HG02840 (cell line): ENCODE data around the gene ARHGAP26.

ENCODE experiments used
- ATAC-seq: cut with Tn5 transposase; IDR thresholded peaks from one replicate; pipeline ENCODE4 v1.9.1; 2021; ENCODE audit warnings: mild to moderate bottlenecking, moderate library complexity, moderate number of reproducible peaks; ENCODE audit not compliant: unreplicated experiment, low FRiP score

ARHGAP26 gene

DNA sequence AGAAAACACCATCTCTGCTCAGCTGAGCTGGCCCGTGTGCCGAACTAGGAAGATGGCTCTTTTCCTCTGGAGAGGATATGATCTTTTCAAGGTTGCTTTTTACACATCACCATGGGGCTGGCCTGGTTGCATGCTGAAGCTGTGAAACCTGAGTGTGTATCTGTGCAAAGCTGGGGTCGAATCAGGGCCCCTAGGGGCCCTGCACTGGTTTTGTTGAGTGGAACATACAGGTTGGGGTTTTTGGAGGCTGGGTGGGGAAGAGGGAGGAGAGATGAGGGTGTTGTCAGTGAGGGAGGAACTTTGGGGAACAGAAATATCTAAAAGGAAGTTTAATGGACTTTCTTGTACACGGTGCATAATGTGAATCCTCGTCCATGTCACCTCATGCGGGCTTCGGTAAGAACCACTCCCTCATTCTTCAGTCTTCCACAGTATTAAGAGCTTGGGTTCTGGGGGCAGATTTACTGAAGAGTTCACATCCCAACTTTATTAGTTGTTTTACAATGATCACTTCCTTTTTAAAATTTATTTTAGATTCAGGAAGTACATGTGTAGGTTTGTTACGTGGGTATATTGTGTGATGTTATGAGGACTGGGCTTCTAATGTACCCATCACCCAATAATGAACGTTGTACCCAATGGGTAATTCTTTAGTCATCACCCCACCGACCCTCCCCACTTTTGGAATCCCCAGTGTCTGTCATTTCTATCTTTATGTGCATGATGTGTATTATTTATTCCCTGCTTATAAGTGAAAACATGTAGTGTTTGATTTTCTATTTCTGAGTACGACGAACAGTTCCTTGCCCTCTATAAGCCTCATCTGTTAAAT lies 395.1 kb downstream of the ARHGAP26 start:
- no peak for ATAC-seq

DNA sequence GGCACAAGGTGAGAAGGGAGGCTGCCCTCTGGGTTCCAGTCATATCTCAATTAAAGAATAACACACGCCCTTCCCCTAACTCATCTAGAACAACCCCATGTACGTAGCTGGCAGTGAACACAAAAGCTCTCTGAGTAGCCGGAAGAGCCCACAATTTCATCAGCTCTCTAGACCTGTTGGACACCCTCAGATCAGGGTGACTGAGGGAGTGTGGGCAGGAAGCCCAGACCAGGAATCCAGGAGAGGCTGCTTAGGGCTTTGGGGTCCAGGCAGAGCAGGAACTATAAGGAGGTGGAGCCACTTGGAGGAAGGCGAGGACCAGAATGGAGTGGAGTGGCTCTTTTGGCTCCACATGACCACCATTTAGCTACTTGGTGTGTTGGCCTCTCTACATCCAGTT lies 395.9 kb downstream of the ARHGAP26 start:
- no peak for ATAC-seq

DNA sequence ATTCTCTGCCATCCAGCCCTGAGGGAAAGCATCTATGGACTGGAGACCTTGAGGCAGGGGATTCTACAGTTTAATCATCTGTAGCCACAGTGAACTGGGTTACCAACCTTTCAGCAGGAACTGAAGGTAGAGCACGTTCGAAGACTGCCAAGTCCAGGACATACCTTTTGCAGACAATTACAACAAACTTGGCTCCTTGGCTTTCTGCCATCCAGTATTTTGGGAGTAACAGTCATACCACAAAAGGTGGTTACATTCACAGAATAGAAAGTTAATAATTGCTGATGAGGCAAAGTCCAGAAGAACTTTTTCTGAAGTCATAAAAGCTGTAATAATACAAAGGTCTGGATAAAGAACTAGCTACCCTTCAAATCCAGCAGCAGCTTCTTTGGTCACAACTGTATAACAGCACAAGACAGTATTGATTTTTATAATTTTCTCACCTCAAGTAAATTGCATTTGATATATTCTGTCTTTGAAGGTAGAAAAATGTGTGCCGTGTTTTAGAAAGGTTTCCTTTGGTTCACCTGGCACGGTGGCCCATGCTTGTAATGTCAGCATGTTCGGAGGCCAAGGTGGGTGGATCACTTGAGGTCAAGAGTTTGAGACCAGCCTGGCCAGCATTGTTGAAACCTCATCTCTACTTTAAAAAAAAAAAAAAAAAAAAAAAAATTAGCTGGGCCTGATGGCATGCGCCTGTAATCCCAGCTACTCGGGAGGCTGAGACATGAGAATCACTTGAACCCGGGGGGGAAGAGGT lies 396.7 kb downstream of the ARHGAP26 start:
- no peak for ATAC-seq

DNA sequence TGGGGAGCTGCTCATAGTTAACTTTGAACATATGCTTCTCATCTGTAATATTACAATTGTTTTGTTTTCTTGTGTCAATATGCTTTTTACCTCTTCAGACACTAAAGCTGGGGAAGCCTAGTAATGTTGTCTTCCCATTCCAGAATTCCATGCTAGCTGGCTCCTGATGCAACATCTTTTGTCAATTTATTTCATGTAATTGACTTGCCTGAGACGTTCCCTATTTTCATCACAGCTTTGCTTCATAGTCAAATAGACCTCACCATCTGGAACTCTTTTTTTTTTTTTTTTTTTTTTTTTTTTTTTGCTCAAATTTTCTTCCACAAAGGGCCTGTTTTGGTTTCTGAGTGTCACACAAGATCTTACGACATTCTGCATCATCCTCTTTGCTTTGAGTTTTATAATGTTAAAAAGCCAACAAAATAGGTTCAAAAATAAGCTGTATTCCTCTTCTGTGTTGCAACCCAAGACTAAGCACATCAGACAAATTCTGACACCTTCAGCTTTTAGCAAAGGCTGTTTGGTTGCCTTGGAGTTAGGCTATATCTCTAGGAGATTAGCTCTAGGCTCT lies 398.1 kb downstream of the ARHGAP26 start:
- ATAC-seq = no peak

DNA sequence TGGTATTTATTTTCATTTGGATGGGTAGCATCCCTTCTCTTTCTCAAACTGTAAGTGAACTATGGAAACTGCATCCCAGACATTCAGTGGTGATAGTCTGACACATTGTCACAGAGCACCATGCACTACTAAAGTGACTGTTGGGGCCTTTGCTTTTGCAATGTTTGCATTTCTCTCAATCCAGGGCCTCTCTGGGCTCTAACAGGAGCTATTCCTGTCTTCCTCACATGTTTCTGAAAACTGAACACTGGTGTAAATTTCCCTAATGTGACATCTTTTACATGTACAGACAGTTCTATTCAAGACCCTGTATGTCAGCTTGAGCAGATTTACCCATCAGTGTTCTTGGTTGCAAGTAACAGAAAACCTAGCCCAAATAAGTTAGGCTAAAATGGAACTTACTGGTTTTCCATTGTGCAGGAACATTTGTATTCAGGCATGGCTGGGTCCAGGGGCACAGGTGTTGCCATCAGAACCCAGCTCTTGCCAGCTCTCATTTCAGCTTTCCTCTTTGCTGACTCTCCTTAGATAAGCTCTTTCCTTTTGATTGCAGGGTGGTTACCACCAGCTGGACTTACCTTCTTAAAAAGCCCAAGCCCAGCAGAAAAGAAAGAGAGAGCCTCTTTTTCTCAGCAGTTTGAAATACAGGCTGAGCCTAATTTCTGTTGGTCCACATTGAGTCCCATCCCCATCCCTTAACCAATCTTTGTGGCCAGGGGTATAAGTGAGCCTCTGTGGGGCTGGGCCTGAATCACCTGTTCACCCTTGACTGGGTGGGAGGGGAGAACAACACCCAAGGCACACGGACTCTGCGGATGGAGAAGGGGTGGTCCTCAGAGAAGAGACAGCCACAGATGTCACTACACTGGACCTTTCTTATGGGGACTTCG lies 399.0 kb downstream of the ARHGAP26 start:
- no peak for ATAC-seq

DNA sequence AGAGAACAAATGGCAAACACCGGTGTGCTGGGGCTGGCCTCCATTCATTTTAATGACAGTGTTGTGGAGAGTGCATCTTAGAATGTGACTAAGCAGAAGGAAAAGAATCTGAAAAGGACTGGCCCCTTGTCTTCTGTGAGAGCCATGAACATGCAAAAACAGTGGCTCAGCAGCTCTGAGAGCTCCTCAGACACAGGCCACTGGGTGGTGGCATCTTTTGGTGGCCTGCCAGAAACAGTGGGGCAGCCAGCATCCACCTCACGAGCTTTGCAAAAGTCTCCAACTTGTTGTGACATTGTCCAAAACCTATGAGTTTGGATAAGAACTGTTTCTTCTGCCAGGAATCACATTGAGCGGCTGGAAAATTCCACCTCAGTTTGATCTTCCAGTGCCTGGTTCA lies 399.9 kb downstream of the ARHGAP26 start:
- ATAC-seq = no peak

DNA sequence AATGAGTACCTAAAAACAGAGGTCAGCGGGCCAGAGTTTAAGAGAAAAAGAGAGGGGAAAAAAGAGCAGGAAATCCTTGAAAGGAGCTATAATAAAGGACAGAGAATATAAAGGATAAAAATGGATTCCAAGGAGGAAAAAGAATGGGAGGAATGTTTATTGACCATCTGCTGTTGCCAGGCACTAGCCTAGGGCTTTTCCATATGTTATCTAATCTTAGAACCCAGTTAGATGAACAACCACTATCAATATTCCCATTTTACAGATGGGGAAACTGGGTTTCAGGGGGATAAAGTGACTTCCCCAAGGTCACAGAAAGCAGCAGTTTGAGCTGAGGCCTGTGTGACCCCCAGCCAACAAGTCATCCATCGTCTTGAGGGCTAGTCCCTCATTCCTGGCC lies 400.8 kb downstream of the ARHGAP26 start:
- ATAC-seq = no peak

DNA sequence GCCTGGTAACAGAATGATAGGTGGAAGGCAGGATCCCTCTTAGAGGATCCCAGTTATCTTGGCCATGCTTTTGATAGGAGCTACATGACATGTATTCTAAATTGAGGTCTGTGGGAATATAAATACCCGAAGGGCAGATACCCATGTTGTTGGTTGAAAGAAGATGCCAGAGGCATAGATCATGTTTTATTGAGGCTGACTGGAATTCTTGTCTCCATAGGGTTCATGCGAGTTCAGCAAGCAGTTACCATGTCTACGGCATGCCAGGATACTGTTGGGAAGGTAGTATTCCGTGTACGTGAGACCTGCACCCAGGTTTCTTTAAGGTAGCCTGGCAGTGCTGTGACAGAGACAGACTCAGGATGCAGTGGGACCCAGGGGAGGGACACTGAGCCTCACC lies 402.6 kb downstream of the ARHGAP26 start:
- no peak for ATAC-seq

DNA sequence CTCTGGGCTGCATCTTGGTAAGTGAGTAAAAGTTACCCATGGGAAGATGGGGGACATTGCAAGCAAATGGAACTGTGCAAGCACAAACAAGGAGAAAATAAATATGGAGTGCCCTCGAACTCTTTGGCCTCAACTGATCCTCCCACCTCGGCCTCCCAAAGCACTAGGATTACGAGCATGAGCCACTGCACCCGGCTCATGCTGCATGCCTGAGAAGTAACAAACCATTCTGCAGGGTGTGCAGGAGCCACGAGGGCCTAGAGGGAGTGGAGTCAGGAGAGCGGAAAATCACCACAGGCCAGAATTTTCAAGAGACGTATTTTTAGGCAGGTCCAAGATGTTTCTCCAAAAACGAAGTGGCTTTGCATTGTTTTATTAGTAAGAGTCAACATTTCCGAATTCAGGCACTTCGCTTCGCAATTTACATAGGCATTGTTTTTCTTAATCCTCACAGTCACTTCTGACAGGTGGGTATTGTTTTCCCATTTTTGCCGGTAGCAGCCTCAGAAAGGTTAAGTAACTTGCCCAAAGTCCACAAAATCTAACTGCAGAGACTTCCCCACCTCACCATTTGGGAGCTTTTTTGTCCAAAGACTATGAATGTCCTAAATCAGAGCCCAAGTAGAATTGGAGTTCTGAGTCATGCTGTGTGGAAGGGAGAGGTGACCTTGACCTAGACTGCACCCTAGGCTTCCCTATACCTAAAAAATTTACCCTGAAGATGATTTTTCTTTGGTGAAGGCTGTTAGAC lies 403.1 kb downstream of the ARHGAP26 start:
- ATAC-seq = no peak

DNA sequence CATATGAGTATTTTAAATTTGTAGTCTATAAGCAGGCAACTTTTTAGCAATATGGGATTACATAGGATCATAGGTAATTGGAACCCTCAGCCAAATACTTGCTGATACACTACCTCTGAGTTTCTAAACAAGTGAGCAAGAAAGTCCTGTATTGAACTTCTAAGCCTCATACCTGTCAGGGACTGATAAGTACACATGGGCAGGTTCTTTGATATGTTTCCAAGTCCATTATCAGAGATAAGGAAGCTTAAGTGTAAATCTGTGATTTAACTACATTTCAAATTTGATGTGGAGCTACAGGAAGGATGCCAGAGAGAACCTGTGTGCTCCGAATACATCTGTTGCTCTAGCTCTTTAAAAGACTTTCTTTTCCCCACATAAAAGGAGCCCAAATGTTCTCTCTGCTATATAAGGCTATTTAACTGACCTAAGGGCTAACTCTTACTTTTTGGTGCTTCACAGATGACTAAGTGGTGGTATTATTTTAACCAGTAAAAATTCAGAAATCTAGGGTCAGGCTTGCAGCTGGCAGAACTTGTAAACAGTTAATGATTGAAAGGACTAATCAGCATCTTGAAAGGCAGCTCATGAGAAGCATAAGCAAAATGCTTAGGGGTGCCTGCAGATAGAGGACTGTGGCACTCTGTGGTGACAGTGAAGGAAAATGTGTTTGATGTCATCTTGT lies 404.7 kb downstream of the ARHGAP26 start:
- ATAC-seq = peak; percentile 90

DNA sequence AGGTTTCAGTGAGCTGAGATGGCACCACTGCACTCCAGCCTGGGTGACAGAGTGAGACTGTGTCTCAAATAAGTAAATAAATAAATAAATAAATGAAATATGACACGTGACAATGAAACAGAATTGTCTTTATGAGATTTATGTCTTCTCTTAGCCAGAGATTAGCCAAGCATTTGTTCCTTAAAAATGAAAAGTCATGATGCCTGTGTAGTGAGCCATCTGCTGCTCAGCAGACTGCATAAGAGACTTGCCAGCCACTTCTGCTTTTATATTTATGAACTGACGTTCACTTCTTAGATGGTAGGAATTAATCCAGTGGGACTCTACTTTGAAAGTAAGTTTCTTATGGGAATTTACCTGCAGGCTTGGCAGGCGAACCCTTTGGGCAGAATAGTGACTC lies 405.9 kb downstream of the ARHGAP26 start:
- no peak for ATAC-seq

DNA sequence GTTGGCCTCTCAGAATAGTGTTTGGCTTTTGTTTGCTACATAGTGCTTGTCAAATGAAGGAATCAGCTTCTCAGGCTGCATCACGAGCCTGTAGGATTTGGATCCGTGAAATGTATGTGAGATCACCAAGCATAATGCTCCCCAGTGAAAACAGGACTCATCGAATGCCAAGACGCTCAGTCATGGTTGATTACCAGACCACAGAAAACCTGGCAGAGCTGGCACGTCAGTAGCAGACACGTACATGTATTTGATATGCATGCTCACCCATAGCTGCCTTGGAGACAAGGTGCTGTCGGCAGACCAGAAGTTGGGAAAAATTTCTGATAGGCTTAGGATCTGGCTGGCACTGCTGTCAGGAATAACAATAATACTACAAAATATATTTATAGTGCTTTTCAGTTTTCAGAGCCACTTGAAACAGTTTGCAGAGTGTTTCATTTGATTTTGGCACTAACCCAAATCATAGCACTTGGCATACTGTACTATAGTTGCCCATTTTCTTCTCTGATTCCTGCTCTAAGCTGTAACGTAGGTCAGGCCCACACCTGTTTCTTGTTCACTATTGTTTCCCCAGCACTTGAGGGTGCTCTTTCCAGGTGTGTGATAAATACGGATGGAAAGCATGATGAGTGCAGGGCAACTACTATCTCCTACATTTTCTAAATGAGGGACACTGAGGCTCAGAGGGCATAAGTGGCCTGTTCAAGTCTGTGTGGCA lies 407.2 kb downstream of the ARHGAP26 start:
- ATAC-seq = no peak

DNA sequence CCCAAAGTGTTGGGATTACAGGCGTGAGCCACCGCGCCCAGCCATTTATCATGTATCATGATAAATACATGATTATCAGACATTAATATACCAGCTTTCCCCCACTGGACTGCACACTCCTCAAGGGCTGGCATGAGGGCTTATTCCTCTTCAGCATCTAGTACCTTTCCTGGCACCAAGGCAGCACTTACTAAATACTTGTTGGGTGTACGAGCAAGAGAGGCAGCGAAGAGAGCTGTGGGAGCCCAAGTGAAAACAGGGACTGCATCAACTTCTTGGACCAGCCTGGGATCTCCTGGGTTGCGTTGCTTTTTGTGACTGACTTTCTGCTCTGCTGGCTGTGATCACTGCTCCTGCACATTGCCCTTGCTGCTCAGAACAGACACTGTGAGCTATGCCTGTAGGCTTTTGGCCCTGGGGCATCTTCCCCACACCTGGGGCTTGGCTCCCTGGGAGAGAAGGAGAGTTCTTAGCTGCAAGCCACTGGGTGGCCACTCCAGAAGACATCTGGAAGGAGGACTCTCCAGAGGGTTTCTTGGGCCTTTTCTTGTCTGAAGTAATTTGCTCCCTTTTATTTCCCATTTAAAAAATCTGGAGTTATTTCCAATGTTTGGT lies 409.1 kb downstream of the ARHGAP26 start:
- no peak for ATAC-seq

DNA sequence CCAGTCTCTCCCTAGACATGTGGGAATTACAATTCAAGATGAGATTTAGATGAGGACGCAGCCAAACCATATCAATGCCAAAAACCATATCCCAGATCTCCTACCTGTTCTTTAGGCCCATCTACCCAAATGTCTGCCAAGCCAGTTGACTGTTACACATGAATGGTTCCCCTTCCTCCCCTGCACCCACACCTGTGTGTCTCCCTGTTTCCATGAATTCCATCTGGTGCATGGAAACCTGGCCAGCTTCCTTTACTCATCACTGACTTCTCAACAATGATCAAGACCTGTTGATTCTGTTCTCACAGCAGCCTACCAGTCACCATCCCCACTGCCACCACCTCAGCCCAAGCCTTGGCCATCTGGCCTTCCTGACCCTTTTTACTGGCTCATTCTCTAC lies 410.6 kb downstream of the ARHGAP26 start:
- no peak for ATAC-seq

DNA sequence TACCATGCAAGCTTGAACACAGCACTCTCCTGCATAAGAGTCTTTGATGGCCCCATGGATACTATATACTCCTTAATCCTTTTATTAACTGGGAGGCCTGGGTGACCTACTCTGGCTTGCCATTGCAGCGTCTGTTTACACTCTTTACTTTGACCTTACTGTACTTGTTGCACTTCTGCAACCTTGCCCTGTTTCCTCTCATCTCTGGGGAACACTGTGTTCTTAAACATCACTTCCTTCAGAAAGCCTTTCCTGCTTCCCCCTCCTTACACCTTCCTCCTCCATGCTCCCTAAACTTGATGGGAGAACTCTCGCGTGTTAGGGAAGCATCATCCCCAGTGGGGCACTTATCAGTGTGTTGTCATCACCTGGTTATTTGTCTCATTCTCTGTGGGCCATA lies 411.0 kb downstream of the ARHGAP26 start:
- no peak for ATAC-seq

DNA sequence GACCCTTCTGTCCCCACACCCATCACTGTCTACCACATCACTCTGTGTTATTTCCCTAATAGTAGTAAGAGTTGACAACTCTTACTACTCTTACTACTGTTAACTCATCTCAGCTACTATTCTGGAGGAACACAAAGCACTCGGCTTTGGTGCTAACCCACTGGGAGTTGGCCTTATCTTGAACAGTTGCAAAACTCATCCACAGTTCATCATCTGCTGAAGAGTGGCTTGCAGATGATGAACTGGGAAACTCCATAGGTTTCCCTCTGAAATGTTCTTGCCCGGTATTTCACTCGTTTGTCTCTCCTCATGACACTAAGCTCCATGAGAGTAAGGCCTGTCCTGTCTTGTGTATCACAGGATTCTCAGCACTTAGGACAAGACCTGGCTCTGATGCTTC lies 411.9 kb downstream of the ARHGAP26 start:
- no peak for ATAC-seq

DNA sequence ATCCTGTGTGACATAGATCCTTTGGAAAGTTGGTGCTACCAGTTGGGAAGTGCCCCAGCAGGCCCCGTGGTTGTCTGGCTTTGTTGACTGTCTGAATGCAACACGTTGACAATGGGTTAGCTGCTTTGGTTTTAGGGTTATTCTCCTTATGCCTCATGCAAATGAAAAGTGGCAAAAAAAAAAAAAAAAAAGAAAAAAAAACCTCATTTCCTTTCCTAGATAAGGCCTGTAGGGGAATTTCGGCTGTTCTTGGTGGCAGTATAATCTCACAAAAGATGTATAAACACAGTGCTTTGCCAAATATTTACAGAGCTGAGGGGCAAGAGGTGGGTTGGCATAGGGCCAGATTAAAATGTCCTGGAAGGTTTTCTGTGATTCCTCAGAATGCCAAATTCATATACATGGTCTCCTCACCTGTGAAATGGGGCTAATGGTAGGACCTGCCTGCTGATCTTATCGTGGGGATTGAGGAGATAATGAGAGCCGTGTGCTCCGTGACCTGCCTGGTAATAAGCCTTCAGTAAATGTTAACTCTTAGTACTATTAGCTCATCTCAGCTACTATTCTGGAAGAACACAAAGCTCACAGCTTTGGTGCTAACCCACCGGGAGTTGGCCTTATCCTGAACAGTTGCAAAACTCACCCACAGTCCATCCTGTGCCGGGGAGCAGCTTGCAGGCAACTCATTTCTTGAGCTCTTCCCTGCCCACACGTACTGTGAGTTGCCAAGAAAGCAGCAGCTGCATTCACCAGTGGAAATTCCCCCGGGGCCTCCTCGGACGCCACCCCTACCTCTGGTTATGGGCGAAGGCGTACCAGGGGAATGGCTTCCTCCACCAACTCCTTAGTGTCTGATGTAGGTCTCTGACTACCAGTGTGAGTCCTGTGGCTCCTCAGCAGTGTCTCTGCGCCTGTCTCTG lies 413.0 kb downstream of the ARHGAP26 start:
- peak; percentile 54 for ATAC-seq
